Dermis blood vessel endothelial cell (primary cell): ENCODE data around the gene PNMA1. TPM values are rescaled to one million over a fixed set of nuclear protein-coding genes. Genes with fewer than 3 reads are reported as not detected.

ENCODE experiments used
- DNase-seq: peaks from one replicate; pipeline ENCODE4 v3.0.0; 2010
- total RNA-seq: library from RNA; depleted of rRNA; stranded (reverse); fragments of >200 nt; gene quantifications from 2 replicates; pipeline ENCODE4 v1.2.3, GENCODE V29; 2014

Gene PNMA1
- total RNA-seq, 1 donor from 2014 or later: 15.7 TPM

DNA sequence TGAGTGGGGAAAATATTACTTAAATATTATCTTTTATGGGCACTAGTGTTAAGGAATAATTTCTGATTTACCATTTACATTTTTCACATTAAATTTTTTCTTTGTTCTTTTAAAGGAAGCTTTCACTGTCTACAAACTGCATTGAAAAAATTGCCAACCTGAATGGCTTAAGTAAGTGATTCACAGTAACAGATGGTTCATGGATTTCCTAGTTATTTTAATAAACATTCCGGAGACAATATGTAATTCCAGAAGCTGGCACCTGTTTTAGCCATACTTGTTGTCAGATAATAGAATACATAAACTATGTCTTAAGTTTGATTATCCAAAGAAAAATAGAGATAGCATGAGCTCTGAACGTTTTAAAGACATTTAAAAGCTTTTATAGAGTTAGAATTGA is 52.3 kb downstream of the PNMA1 start:
- peak; percentile 50 for DNase-seq

Other genes with a start within 250 kb of the PNMA1 start
- gene RIOX1, start 223.5 kb downstream of the PNMA1 start, total RNA-seq: 27.0 and 31.0 TPM in 2 replicates
- 2.0 and 3.5 TPM in 2 replicates for gene ACOT1, start 177.2 kb downstream of the PNMA1 start, total RNA-seq
- gene HEATR4, start 155.4 kb downstream of the PNMA1 start, total RNA-seq: 0.09 TPM in 1 of 2 replicates, not detected in the other
- gene ACOT2, start 145.2 kb downstream of the PNMA1 start, total RNA-seq: 22.5 and 25.6 TPM in 2 replicates
- 0.34 and 1.3 TPM in 2 replicates for gene ACOT4, start 122.5 kb downstream of the PNMA1 start, total RNA-seq
- gene ACOT6, start 101.9 kb downstream of the PNMA1 start, total RNA-seq: not detected in 2 replicates
- gene DNAL1, start 69.4 kb downstream of the PNMA1 start, total RNA-seq: 6.5 and 10.7 TPM in 2 replicates
- gene PTGR2, start 137.4 kb upstream of the PNMA1 start, total RNA-seq: 2.0 and 2.2 TPM in 2 replicates
- gene ZNF410, start 172.5 kb upstream of the PNMA1 start, total RNA-seq: 60.1 and 71.6 TPM in 2 replicates
- 3.2 and 3.4 TPM in 2 replicates for gene FAM161B, start 235.7 kb upstream of the PNMA1 start, total RNA-seq
- gene COQ6, start 235.9 kb upstream of the PNMA1 start, total RNA-seq: 20.2 and 28.8 TPM in 2 replicates